Fibroblast of villous mesenchyme (primary cell): ENCODE results near the gene ABTB2. TPM values are rescaled to one million over a fixed set of nuclear protein-coding genes. Genes with fewer than 3 reads are reported as not detected.

Source experiments
- DNase-seq: peaks from one replicate; pipeline ENCODE4 v3.0.0-alpha.2; 2010; ENCODE audit warnings: low read depth
- H3K4me3 ChIP-seq: 2 replicates; pipeline ENCODE4 v1.5.1; 2011; ENCODE audit warnings: low read depth, mild to moderate bottlenecking, low read length
- CTCF ChIP-seq: IDR thresholded peaks from 2 replicates; pipeline ENCODE4 v1.5.1; 2012; ENCODE audit warnings: low read depth, mild to moderate bottlenecking, low read length; ENCODE audit not compliant: insufficient read depth
- total RNA-seq: library from RNA; depleted of rRNA; stranded (reverse); fragments of >200 nt; gene quantifications from 2 replicates; pipeline ENCODE4 v1.2.3, GENCODE V29; 2012

ABTB2 gene
- total RNA-seq, 1 donor: 3.9 TPM

- DNase-seq: no peak
- H3K4me3 ChIP-seq: no peak overlapping the region
- TF ChIP-seq CTCF: no peak
These were observed 168.6 kb downstream of the ABTB2 start for GRCh38 chr11:34189191-34189590.

GRCh38 chr11:34188181-34188580, 169.6 kb downstream of the ABTB2 start:
- no peak for DNase-seq
- TF ChIP-seq CTCF: no peak
- no peak overlapping the region for H3K4me3 ChIP-seq

GRCh38 chr11:34185926-34186841, 171.6 kb downstream of the ABTB2 start:
- no peak overlapping the region for H3K4me3 ChIP-seq
- TF ChIP-seq CTCF: no peak
- no peak for DNase-seq

- no peak for TF ChIP-seq CTCF
- H3K4me3 ChIP-seq: no peak overlapping the region
- DNase-seq: no peak
These were observed 173.2 kb downstream of the ABTB2 start for GRCh38 chr11:34184505-34185015.

- TF ChIP-seq CTCF: no peak
- peak; percentile 74 for DNase-seq
These were observed 173.9 kb downstream of the ABTB2 start for GRCh38 chr11:34183848-34184391.

GRCh38 chr11:34182921-34183685, 174.7 kb downstream of the ABTB2 start:
- DNase-seq: no peak
- H3K4me3 ChIP-seq: no peak overlapping the region
- no peak for TF ChIP-seq CTCF

More at GRCh38 chr11:34183848-34184391, 173.9 kb downstream of the ABTB2 start:
- no peak overlapping the region for H3K4me3 ChIP-seq
